PC-9 (cell line): ENCODE measurements around the gene CSNK1D.

ENCODE experiments used
- CTCF ChIP-seq: fragments of 200-600 bp; sonication (generic); conservative IDR thresholded peaks from 2 replicates; pipeline ENCODE4 v1.6.1; 2017; ENCODE audit warnings: mixed run types, antibody characterized with exemption, mild to moderate bottlenecking, moderate library complexity
- EZH2 ChIP-seq: fragments of 200-600 bp; sonication (generic); IDR thresholded peaks from 2 replicates; pipeline ENCODE4 v1.8.0; 2017; ENCODE audit warnings: antibody characterized with exemption, low read depth

DNA sequence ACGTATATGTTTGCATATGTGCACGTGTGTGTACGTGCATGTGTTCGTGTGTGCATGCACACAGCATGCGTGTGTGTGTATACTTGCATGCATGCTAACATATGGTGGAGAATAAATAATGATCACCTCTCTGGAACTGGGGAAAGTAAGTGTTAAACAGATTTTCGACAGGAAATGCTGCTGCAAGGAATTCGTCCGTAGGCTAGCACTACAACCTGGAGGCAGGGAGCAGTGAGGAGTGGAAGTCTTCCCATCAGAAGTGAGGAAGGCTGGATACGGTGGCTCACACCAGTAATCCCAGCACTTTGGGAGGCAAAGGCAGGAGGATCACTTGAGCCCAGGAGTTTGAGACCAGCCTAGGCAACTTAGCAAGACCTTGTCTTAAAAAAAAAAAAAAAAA, 4.8 kb upstream of the CSNK1D start:
- TF ChIP-seq CTCF, result no peak
- no peak for TF ChIP-seq EZH2
